Ovary (tissue), 9 donors: ENCODE measurements around the gene CPN2. TPM values are rescaled to one million over a fixed set of nuclear protein-coding genes. Genes with fewer than 3 reads are reported as not detected.

Experiments
- DNase-seq, 5 donors: peaks; one replicate each; pipeline ENCODE4 v3.0.0-alpha.2; 2019 to 2020
- H3K27ac ChIP-seq, 2 donors: fragments of 200-600 bp; one replicate each; pipeline versions ENCODE4 v1.5.1 to v1.8.0; 2019 to 2022
- H3K27me3 ChIP-seq: fragments of 200-600 bp; one replicate; pipeline ENCODE4 v1.8.0; 2022
- H3K36me3 ChIP-seq: fragments of 200-600 bp; sonication (generic); one replicate; pipeline ENCODE4 v1.5.1; 2019
- H3K4me1 ChIP-seq: one replicate; pipeline ENCODE4 v1.8.1; 2013; ENCODE audit warnings: mild to moderate bottlenecking, moderate library complexity; ENCODE audit not compliant: insufficient read depth
- H3K4me3 ChIP-seq: fragments of 200-600 bp; sonication (generic); one replicate; pipeline ENCODE4 v1.5.1; 2017
- H3K9me3 ChIP-seq, 2 donors: fragments of 200-600 bp in 1 of 2; sonication (generic) in 1 of 2; one replicate each; pipeline versions ENCODE4 v1.5.1 to v1.8.1; 2013 to 2019; ENCODE audit warnings: mild to moderate bottlenecking in 1 of 2, moderate library complexity in 1 of 2
- CTCF ChIP-seq, 3 donors: fragments of 450-650 bp in 2 of 3; fragments of 200-600 bp in 1 of 3; IDR thresholded peaks; one replicate each; pipeline versions ENCODE4 v1.5.1 to v1.8.0; 2016 to 2022; ENCODE audit warnings: antibody characterized with exemption in 3 of 3, mild to moderate bottlenecking in 1 of 3
- EP300 ChIP-seq: sonication (generic); formaldehyde crosslinking; IDR thresholded peaks from one replicate; pipeline ENCODE4 v1.6.1; 2017; ENCODE audit warnings: antibody characterized with exemption
- POLR2A ChIP-seq: fragments of 450-650 bp; IDR thresholded peaks from one replicate; pipeline ENCODE4 v1.6.1; 2017; ENCODE audit warnings: antibody characterized with exemption, mild to moderate bottlenecking, moderate library complexity
- WGBS, 3 donors: extraction: QIAGEN DNeasy Blood & Tissue Kit in 1 of 3; methylation state at CpG; one replicate each; pipeline versions ENCODE4 v1.1.5 to v1.1.7; 2013 to 2017; 5-methylcytosine and 5-hydroxymethylcytosine counted together
- intact Hi-C, 4 donors: fragments of 100-400 bp; cut with DNase I; formaldehyde crosslinking; loops; one replicate each; pipeline versions ENCODE4 v1.11.0 to v1.15.1; 2022 to 2023
- polyA plus RNA-seq, 2 donors: library from polyadenylated mRNA; stranded (reverse); fragments of 200-250 nt in 1 of 2; fragments of 350-450 nt in 1 of 2; fragmentation: Illumina TruSeq in 1 of 2; extraction: RNeasy Lipid Tissue Mini Kit (QIAGEN cat#74804) in 1 of 2; gene quantifications; one replicate each; pipeline ENCODE4 v1.2.3, GENCODE V29; 2013 to 2014
- total RNA-seq, 7 donors: library from RNA; depleted of rRNA in 2 of 7; stranded (reverse); fragments of >200 nt in 2 of 7; fragmentation: NEBNext Ultra II Directional in 3 of 7; extraction: Animal tissue kit (Norgen Biotek cat#: 25700) in 3 of 7; gene quantifications; one replicate each; pipeline versions ENCODE4 v1.1.0 to v1.2.4, GENCODE V29; 2016 to 2023
- donor health status: DM: no; HTN: no; CAD: no; lungs with moderate emphysema.
- donor health status: DM: no; HTN: no; CAD: no.
- donor health status: Bipolar disorder and iron deficiency.
- donor health status: DM: yes; HTN: yes; CAD: no.
- donor health status: DM: no; HTN: no; CAD: no.
- donor health status: DM: yes; HTN: yes; CAD: no.

The CPN2 gene
- total and polyA plus RNA-seq, 9 donors: 0.18 to 1.6 TPM; not detected in 7

- peaks cover 8% of the 10 kb centered on the region for H3K4me1 ChIP-seq
- H3K27me3 ChIP-seq: no peaks in the 10 kb centered on the region
- no peak for DNase-seq
- intact Hi-C loops: loop anchor here in 1 of 4 donors (5.0 kb wide), 1 partner anchor 865 kb away; no protein-coding TSS in a partner anchor
- no peaks in the 10 kb centered on the region for H3K36me3 ChIP-seq
- no peak overlapping the region for H3K4me3 ChIP-seq
- WGBS, 3 donors: 83 to 85% (median 84%) methylated on average over 26 of the region's 26 CpGs
- TF ChIP-seq POLR2A (no peak), CTCF (IDR thresholded peaks at IDR 0.05) (no peak), EP300 (no peak)
- H3K9me3 ChIP-seq: no peaks in the 10 kb centered on the region
- H3K27ac ChIP-seq: no peak overlapping the region
Measured at GRCh38 chr3:194321693-194322640, 29.2 kb downstream of the CPN2 start.

- H3K4me1 ChIP-seq: peaks cover 8% of the 10 kb centered on the region
- intact Hi-C loops: loop anchor here in 1 of 4 donors (5.0 kb wide), 1 partner anchor 863 kb away; no protein-coding TSS in a partner anchor
- WGBS, 3 donors: 83 to 86% (median 85%) methylated on average over 10 of the region's 10 CpGs
Measured at GRCh38 chr3:194320744-194321243, 30.3 kb downstream of the CPN2 start.

GRCh38 chr3:194320100-194320499 is 31.0 kb downstream of the CPN2 start:
- WGBS, 3 donors: 73 to 84% (median 76%) methylated on average over 5 of the region's 5 CpGs
- Histone ChIP-seq H3K36me3 (no peaks in the 10 kb centered on the region), H3K9me3 (no peaks in the 10 kb centered on the region), H3K4me3 (no peak overlapping the region), H3K27ac (no peak overlapping the region), H3K4me1 (peaks cover 11% of the 10 kb centered on the region), H3K27me3 (no peaks in the 10 kb centered on the region)
- TF ChIP-seq POLR2A (no peak), EP300 (no peak), CTCF (IDR thresholded peaks at IDR 0.05) (no peak)
- no peak for DNase-seq
- intact Hi-C loops: loop anchor here in 1 of 4 donors (5.0 kb wide), 1 partner anchor 863 kb away; no protein-coding TSS in a partner anchor

More at GRCh38 chr3:194320744-194321243, 30.3 kb downstream of the CPN2 start:
- no peak overlapping the region for H3K27ac ChIP-seq
- no peaks in the 10 kb centered on the region for H3K36me3 ChIP-seq
- no peak overlapping the region for H3K4me3 ChIP-seq
- DNase-seq: no peak
- no peaks in the 10 kb centered on the region for H3K9me3 ChIP-seq
- no peaks in the 10 kb centered on the region for H3K27me3 ChIP-seq
- TF ChIP-seq EP300: no peak
- TF ChIP-seq CTCF (IDR thresholded peaks at IDR 0.05): no peak
- TF ChIP-seq POLR2A: no peak

- no peak for DNase-seq
- intact Hi-C loops: loop anchor here (5.0 to 10.0 kb wide), 6 partner anchors 54 to 536 kb away; partner anchors contain the start of gene HES1 (in 1 of the 4)
- Histone ChIP-seq H3K4me3 (no peak overlapping the region), H3K36me3 (no peaks in the 10 kb centered on the region), H3K4me1 (peaks cover 7% of the 10 kb centered on the region), H3K9me3 (no peaks in the 10 kb centered on the region), H3K27ac (no peak overlapping the region), H3K27me3 (no peaks in the 10 kb centered on the region)
- whole genome bisulfite sequencing, 3 donors: 90 to 96% (median 94%) methylated on average over 3 of the region's 3 CpGs
- no peak for TF ChIP-seq POLR2A
- TF ChIP-seq CTCF (IDR thresholded peaks at IDR 0.05): no peak
- TF ChIP-seq EP300: no peak
Measured at GRCh38 chr3:194318511-194319161, 32.5 kb downstream of the CPN2 start.
